Measurements from ENCODE around the gene C6orf141. TPM values are rescaled to one million over a fixed set of nuclear protein-coding genes. Genes with fewer than 3 reads are reported as not detected.
A peak's percentile ranks its signal among the peaks of the same experiment; 100 is the strongest.

C6orf141 gene
- total RNA-seq, 1 experiment from 2014 or later = 2.1 TPM

DNA sequence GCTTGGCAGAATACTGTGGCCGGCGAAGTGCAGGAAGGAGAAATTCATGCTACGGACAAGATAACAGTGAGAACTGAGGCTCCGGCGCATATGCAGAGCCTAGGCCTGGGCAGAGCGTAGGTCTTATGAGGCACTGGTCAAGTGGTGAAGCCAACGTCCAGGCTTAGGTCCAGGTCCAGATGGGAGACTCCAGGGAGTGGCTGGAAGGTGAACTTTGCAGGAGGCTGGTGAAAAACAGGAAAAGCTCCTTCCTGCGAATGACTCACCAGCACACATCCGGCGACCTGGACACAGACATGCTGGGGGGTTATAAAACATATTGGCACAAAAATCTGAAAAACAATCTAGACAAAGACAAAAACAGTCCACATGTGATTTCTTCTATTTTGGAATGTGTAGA, 15.4 kb downstream of the C6orf141 start:
- peaks cover 3% of the 10 kb centered on the region; the same call in 1 of the 2 replicates for H3K4me1 ChIP-seq
- no peaks in the 10 kb centered on the region for H3K9me3 ChIP-seq
- no peak overlapping the region for H3K4me3 ChIP-seq (ENCODE audit: low read depth, low read length)
- no peaks in the 10 kb centered on the region for H3K27me3 Mint-ChIP-seq (ENCODE audit: insufficient read depth, unreplicated experiment)
- H3K4me1 Mint-ChIP-seq (ENCODE audit: low read depth, unreplicated experiment) = peaks cover 9% of the 10 kb centered on the region
- H3K9me3 Mint-ChIP-seq (ENCODE audit: unreplicated experiment) = no peaks in the 10 kb centered on the region
- H3K27me3 ChIP-seq (replicated peaks; ENCODE audit: control insufficient read depth, insufficient read depth, low read length) = no peaks in the 10 kb centered on the region
- ChIA-PET CTCF (no interaction called here), POLR2A (no interaction called here)
- H3K36me3 ChIP-seq (ENCODE audit: control insufficient read depth, insufficient read depth, low read length) = no peaks in the 10 kb centered on the region
- no peak for DNase-seq
- intact Hi-C loops (cut with micrococcal nuclease; ENCODE audit: unreplicated experiment) = no loop called here
- BruUV-seq (replicated peaks) = no TSS peak
- no peaks in the 10 kb centered on the region for H3K36me3 Mint-ChIP-seq (ENCODE audit: insufficient read depth, unreplicated experiment)
- TF ChIP-seq, protein P1, sequence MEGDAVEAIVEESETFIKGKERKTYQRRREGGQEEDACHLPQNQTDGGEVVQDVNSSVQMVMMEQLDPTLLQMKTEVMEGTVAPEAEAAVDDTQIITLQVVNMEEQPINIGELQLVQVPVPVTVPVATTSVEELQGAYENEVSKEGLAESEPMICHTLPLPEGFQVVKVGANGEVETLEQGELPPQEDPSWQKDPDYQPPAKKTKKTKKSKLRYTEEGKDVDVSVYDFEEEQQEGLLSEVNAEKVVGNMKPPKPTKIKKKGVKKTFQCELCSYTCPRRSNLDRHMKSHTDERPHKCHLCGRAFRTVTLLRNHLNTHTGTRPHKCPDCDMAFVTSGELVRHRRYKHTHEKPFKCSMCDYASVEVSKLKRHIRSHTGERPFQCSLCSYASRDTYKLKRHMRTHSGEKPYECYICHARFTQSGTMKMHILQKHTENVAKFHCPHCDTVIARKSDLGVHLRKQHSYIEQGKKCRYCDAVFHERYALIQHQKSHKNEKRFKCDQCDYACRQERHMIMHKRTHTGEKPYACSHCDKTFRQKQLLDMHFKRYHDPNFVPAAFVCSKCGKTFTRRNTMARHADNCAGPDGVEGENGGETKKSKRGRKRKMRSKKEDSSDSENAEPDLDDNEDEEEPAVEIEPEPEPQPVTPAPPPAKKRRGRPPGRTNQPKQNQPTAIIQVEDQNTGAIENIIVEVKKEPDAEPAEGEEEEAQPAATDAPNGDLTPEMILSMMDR (IDR thresholded peaks at IDR 0.05; ENCODE audit: insufficient read depth in 1 of 2, low read depth in 1 of 2, low read length in 1 of 2, severe bottlenecking in 1 of 2, unreplicated experiment in 1 of 2) = no peak
- H3K27ac Mint-ChIP-seq (ENCODE audit: unreplicated experiment) = no peak overlapping the region
- H3K4me3 Mint-ChIP-seq (ENCODE audit: unreplicated experiment) = no peak overlapping the region

DNA sequence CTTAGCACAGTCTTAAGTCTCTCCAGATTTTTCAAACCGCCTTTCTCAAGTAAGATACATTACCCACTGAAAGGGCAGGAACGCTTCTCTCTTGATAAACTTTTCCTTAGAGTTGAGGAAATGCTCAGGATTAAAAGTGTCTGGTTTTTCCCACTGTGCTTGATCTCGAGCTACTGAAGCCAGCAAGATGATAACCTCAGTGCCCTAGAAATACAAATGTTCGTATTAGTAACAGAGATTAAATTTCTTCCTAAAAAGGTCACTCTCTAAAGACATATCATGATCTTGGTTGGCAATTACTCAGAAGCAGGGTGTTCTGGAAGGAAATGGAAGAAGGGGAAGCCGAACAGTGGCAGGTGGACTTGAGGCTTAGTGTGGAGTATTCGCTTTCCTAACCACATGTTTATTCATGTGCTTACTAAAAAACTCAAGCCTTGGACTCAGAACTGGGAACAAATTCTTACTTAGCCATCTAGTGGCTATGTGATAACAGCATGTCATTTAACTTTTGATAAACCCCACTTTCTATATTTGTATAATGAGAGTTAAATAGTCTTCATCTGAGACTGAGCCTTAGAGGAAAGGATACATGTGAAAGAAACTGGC, 20.1 kb downstream of the C6orf141 start:
- Mint-ChIP-seq H3K4me3 (ENCODE audit: unreplicated experiment) (no peak overlapping the region), H3K9me3 (ENCODE audit: unreplicated experiment) (no peaks in the 10 kb centered on the region), H3K27ac (ENCODE audit: unreplicated experiment) (no peak overlapping the region), H3K27me3 (ENCODE audit: insufficient read depth, unreplicated experiment) (no peaks in the 10 kb centered on the region), H3K4me1 (ENCODE audit: low read depth, unreplicated experiment) (peaks cover 9% of the 10 kb centered on the region), H3K36me3 (ENCODE audit: insufficient read depth, unreplicated experiment) (no peaks in the 10 kb centered on the region)
- BruUV-seq (replicated peaks) = no TSS peak
- Histone ChIP-seq H3K4me3 (ENCODE audit: low read depth, low read length) (no peak overlapping the region), H3K36me3 (ENCODE audit: control insufficient read depth, insufficient read depth, low read length) (no peaks in the 10 kb centered on the region), H3K27me3 (replicated peaks; ENCODE audit: control insufficient read depth, insufficient read depth, low read length) (no peaks in the 10 kb centered on the region), H3K9me3 (no peaks in the 10 kb centered on the region), H3K4me1 (peaks cover 5% of the 10 kb centered on the region; the same call in 1 of the 2 replicates)
- CTCF ChIA-PET = no interaction called here
- POLR2A ChIA-PET = no interaction called here
- TF ChIP-seq, protein P1 (IDR thresholded peaks at IDR 0.05; ENCODE audit: insufficient read depth in 1 of 2, low read depth in 1 of 2, low read length in 1 of 2, severe bottlenecking in 1 of 2, unreplicated experiment in 1 of 2) = no peak
- DNase-seq = no peak
- intact Hi-C loops (cut with micrococcal nuclease; ENCODE audit: unreplicated experiment) = loop anchor here (5.0 kb wide), 1 partner anchor 38 kb away; no protein-coding TSS in a partner anchor

- Histone ChIP-seq H3K4me1 (no peaks in the 10 kb centered on the region), H3K9me3 (no peaks in the 10 kb centered on the region), H3K27me3 (replicated peaks; ENCODE audit: control insufficient read depth, insufficient read depth, low read length) (no peaks in the 10 kb centered on the region), H3K36me3 (ENCODE audit: control insufficient read depth, insufficient read depth, low read length) (no peaks in the 10 kb centered on the region), H3K4me3 (ENCODE audit: low read depth, low read length) (no peak overlapping the region)
- ChIA-PET POLR2A (no interaction called here), CTCF (no interaction called here)
- BruUV-seq (replicated peaks) = no TSS peak
- no peaks in the 10 kb centered on the region for H3K36me3 Mint-ChIP-seq (ENCODE audit: insufficient read depth, unreplicated experiment)
- no peaks in the 10 kb centered on the region for H3K4me1 Mint-ChIP-seq (ENCODE audit: low read depth, unreplicated experiment)
- H3K9me3 Mint-ChIP-seq (ENCODE audit: unreplicated experiment) = no peaks in the 10 kb centered on the region
- DNase-seq = peak in 1 of 2 experiments; percentile 3
- intact Hi-C loops (cut with micrococcal nuclease; ENCODE audit: unreplicated experiment) = no loop called here
- H3K27me3 Mint-ChIP-seq (ENCODE audit: insufficient read depth, unreplicated experiment) = no peaks in the 10 kb centered on the region
- no peak overlapping the region for H3K27ac Mint-ChIP-seq (ENCODE audit: unreplicated experiment)
- TF ChIP-seq, protein P1 (IDR thresholded peaks at IDR 0.05; ENCODE audit: insufficient read depth in 1 of 2, low read depth in 1 of 2, low read length in 1 of 2, severe bottlenecking in 1 of 2, unreplicated experiment in 1 of 2) = no peak
- H3K4me3 Mint-ChIP-seq (ENCODE audit: unreplicated experiment) = no peak overlapping the region
Observed at GRCh38 chr6:49576618-49577017, 26.1 kb downstream of the C6orf141 start.

Data from Caco-2 (cell line).